Heart left ventricle (tissue), 13 donors: ENCODE measurements around the gene SSTR4.

Experiments used
- CTCF ChIP-seq, 12 donors: fragments of 200-600 bp; sonication (generic) in 4 of 12; IDR thresholded peaks; one replicate each; pipeline versions ENCODE4 v1.5.0 to v1.8.0; 2018 to 2022; ENCODE audit warnings: antibody characterized with exemption in 12 of 12, mild to moderate bottlenecking in 5 of 12
- POLR2A ChIP-seq, 2 donors: fragments of 450-650 bp; IDR thresholded peaks; one replicate each; pipeline ENCODE4 v1.6.1; 2017; ENCODE audit warnings: antibody characterized with exemption in 2 of 2, mild to moderate bottlenecking in 2 of 2, moderate library complexity in 2 of 2
- donor health status: ischemic (EF 13 %, LVEDD 7.1; RV severe dilation, severe dysfunction).
- donor health status: DM: no; HTN: yes; CAD: no.
- donor health status: DM: no; HTN: no; CAD: no.
- donor health status: ischemic (EF 25% LVEDD 6.9; RV normal size, moderate dysfunction).
- donor health status: ischemic (EF 25% LVEDD 5.7; RV mildly dilated, moderate dysfunction).
- donor health status: ischemic (EF 35%, LVEDD 5.7; RV mildly dilated, moderate dysfunction).
- donor health status: nonischemic (EF 11% LVEDD 7.7; RV severe dilation, severe dysfunction).
- donor health status: DM: yes; HTN: yes; CAD: no.
- donor health status: PGD.
- donor health status: ischemic (EF 29% LVEDD 5.4; RV normal size, mild dysfunction).
- donor health status: nonischemic (EF 23%, LVEDD 6.1; RV moderate dilation, normal function).

DNA sequence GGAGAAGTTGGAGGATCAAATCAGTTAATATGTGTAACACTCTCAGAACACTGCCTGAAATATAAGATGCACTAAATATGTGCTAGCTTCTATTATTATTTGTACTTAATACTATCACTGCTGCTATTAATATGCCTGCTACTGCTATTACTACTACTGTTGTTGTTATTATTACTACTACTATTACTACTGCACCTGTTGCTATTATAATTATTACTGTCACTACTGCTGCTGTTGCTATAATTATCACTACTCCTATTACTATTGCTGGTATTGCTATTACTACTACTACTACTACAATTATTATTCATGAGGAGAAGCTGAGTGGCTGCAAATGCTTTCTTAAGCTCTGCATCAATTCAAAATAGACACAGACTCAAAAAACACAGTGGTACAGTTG is 16.7 kb upstream of the SSTR4 start:
- TF ChIP-seq POLR2A (IDR thresholded peaks at IDR 0.05): no peak
- no peak for TF ChIP-seq CTCF (IDR thresholded peaks at IDR 0.05)
